Measurements from ENCODE around the gene KRT73.

DNA sequence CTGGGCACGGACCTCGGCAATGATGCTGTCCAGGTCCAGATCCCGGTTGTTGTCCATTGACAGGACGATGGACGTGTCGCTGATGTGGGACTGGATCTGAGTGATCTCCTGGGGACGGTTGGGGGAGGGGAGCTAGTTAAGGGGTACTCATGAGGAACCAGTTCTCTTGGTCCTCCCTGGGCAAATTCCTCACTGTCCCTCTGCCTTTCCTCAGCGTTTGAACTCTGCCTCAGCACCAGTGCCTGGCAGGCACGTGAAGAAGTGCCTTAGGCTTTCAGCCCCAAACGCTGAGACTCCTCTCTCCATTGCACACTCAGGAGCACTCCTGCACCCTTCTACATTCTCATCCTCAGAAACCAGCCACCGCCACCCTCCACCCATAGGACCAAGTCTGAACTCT lies 26.8 kb downstream of the KRT73 start:
- TF ChIP-seq, protein P1, sequence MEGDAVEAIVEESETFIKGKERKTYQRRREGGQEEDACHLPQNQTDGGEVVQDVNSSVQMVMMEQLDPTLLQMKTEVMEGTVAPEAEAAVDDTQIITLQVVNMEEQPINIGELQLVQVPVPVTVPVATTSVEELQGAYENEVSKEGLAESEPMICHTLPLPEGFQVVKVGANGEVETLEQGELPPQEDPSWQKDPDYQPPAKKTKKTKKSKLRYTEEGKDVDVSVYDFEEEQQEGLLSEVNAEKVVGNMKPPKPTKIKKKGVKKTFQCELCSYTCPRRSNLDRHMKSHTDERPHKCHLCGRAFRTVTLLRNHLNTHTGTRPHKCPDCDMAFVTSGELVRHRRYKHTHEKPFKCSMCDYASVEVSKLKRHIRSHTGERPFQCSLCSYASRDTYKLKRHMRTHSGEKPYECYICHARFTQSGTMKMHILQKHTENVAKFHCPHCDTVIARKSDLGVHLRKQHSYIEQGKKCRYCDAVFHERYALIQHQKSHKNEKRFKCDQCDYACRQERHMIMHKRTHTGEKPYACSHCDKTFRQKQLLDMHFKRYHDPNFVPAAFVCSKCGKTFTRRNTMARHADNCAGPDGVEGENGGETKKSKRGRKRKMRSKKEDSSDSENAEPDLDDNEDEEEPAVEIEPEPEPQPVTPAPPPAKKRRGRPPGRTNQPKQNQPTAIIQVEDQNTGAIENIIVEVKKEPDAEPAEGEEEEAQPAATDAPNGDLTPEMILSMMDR (IDR thresholded peaks at IDR 0.05): no peak
- no peak for TF ChIP-seq POLR2A (IDR thresholded peaks at IDR 0.05)

All from right lobe of liver (tissue), 4 donors.